Left renal pelvis (tissue), 4 donors: ENCODE results near the gene RYR3. TPM values are rescaled to one million over a fixed set of nuclear protein-coding genes. Genes with fewer than 3 reads are reported as not detected.

Source experiments
- DNase-seq, 4 donors: peaks; one replicate each; pipeline ENCODE4 v3.0.0-alpha.2; 2013; ENCODE audit warnings: low read depth in 4 of 4, low spot score in 3 of 4
- polyA plus RNA-seq, 4 donors: library from polyadenylated mRNA; unstranded; fragments of 120-200 nt; gene quantifications; one replicate each; pipeline ENCODE4 v1.2.1, GENCODE V29; 2013; ENCODE audit not compliant: insufficient read length in 4 of 4

RYR3 gene
- polyA plus RNA-seq, 4 donors, result 4.0 to 13.9 (median 5.2) TPM

DNA sequence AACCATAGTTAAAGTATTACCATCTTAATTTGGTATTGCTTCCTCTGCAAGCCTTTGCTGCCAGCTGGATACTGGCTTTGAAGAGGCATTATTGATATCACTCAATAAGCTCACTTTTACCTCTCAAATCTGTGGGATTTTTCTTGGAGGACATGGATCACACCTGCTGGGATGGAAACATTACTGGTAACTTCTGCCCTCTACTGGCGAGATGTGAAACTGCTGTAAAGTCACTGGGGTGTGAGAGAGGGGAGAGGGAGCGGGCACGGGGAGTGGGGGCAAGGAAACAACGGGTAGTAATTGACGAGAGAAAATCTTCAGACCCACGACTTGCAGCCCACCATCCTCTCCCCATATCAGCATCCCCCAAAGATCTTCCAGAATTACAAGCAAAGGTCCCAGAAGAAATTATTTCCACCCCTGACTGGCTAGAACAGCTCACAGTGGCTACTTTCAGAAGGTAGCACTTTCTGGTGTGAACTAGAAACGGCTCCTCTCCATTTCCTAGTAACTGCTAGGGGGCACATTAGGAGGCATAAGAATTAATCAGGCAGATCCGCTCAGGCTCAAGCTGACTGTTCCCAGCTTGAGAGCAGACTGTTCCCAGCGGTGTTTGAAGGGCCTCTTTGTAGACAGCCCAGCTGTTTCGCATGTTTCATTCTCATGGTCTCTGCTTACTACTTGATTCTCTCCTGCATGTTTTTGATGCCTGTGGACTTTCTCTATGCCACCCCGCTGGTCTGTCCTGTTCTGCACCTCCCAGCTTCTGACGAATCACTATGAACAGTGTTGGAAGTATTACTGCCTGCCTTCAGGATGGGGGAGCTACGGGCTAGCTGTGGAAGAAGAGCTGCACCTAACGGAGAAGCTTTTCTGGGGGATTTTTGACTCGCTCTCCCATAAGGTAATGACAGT is 427.2 kb downstream of the RYR3 start:
- DNase-seq, result peak in 2 of 4 donors; percentile 14 to 24

DNA sequence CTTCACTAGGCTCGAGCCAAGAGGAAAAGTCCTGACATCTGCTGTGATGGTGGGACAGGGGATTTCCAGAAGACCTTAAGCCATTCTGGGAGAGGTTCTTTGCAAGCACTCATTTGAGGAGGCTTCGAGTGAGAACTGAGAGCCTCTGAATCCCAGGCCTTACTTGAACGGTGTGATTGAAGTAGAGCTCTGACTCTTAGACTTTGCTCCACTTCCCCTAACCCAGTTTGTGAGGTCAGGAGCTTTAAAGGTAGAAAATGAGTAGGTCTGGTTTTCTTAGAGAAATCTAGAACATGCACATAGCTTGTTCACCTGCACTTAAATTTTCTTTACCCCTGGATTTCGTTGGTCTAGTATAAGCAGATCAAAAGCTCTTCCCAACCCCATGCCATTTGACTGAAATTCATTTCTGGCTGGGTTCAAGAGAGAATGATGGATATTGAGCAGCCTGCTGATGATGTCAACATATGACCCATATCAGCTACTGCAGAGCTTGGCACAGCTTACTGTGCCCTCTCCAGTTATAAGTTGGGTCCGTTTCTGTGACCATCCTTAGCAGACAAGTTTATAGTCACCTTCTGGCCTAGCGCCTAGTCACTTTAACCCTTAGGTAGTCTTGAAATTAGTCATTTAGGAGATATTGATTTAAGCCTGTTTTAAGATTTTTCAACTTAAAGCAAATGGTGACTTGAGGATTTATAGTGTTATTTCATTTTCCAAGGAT is 428.3 kb downstream of the RYR3 start:
- no peak for DNase-seq

DNA sequence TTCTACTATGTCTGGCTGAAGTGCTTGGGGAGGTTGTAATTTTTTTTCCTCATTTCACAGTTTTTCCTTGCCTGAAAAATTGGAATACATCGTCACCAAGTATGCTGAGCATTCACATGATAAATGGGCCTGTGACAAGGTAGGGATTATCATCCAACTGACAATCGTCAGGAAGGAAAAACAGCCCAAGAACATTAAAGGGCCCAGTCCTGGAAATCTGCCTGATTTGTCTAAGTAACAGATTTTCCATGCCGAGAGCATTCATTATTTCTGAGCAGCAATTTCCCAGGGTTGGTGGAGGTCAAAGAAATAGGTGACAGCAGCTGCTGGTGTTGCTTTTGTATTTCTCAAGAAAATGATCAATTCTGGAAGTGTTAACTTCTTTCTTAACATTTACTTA is 431.5 kb downstream of the RYR3 start:
- DNase-seq, result no peak

DNA sequence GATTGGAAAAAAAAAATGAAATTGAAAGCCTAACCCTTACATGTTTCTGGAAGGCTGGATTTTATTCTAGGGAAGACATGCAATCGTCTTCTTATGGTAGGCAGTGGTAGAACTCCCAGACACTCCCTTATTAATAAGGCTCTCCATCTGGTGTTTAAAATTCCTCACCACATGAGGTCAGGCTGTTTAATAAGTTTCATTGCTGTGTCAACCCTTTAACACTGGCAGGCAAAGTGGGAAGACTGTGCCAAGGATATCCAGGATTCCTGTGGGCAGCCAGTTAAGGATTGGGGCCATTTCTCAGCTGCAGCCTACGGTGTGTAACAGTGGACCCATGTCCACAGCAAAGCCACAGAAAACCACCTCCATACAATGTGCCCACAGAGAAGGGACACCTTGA is 432.0 kb downstream of the RYR3 start:
- no peak for DNase-seq

GRCh38 chr15:33746203-33746602 is 435.4 kb downstream of the RYR3 start:
- no peak for DNase-seq

DNA sequence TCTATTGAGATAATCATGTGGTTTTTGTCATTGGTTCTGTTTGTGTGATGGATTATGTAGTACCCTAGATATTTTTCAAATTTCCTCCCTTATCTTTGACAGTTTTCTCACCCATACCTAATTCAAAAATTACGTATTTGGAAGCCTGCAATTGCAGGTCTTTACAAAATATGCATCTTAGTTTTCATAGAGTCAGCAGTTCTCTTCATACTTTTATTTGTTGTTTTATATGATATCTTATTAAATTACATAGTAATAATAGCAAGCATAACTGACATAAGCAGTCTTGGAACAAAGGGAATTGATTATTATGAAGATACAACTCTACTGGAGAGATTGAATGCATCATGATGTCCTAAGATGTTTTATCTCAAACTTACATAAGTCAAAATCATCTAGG is 442.2 kb downstream of the RYR3 start:
- no peak for DNase-seq

GRCh38 chr15:33754242-33754641 is 443.5 kb downstream of the RYR3 start:
- DNase-seq, result no peak

DNA sequence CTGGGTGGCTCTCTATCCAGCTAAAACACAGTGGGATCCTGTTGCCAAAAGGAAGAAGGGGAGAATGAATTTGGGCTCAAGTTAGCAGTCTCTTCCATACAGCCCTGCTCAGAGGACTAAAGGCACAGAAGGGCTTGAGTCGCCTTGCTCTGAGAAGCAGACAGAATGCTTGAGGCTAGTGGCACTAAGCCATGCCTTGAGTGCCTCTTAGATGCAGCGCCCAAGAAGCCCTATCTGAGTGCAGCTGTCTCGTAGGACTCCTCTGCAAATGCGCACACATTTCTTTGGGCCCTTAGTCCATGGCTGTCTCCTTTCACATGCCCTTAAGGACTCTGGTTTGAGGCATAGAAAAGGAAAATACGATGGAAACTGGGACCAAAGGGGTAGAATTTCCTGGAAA is 446.2 kb downstream of the RYR3 start:
- DNase-seq, result no peak

DNA sequence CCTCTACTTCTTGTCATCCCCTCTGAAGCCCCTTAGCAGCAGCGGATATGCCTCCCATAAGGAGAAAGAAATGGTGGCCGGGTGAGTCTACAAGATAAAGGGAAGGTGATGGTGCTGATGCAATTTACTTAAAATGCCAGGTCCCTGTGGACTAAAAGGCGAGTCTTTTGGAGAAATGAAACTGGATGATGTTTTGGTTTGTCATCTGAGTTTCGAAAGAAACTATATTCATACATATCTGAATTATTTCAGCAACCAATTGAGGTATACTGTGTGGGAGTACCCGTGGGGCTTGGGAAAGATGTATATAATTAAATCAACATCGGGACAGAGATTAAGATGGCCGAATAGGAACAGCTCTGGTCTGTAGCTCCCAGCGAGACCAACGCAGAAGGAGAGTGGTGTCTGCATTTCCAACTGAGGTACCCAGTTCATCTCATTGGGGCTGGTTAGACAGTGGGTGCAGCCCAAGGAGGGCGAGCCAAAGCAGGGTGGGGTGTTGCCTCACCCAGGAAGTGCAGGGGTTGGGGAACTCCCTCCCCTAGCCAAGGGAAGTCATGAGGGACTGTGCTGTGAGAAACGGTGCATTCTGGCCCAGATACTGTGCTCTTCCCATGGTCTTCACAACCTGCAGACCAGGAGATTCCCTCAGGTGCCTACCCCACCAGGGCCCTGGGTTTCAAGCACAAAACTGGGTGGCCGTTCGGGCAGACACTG is 446.9 kb downstream of the RYR3 start:
- no peak for DNase-seq

- DNase-seq, result no peak
Observed at GRCh38 chr15:33766389-33766788, 455.6 kb downstream of the RYR3 start.

DNA sequence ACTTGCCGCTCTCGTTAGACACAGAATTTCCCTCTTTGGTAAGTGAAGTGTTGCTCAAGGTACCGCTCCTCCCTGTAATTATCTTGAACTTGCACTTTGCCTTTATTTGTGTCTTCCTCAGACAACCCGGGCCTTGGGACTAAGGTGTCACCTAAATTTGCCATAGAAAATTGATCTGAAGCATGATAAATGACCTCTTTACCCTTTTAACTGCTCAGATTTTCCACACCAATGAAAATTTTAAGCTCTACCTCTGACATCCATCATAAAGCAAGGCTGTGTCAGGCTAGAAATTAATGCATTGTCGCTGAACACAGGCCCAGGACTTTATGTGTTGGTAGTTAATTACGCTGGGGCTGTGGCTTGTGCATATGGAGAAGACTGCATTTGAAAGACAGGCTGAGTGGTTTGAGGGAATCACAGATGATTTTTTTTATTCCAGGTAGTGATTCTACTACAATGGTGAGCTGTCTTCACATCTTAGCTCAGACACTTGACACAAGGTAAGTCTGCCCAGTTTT is 458.0 kb downstream of the RYR3 start:
- no peak for DNase-seq

GRCh38 chr15:33773969-33774368 is 463.2 kb downstream of the RYR3 start:
- DNase-seq, result no peak

GRCh38 chr15:33778852-33779251 is 468.1 kb downstream of the RYR3 start:
- no peak for DNase-seq

DNA sequence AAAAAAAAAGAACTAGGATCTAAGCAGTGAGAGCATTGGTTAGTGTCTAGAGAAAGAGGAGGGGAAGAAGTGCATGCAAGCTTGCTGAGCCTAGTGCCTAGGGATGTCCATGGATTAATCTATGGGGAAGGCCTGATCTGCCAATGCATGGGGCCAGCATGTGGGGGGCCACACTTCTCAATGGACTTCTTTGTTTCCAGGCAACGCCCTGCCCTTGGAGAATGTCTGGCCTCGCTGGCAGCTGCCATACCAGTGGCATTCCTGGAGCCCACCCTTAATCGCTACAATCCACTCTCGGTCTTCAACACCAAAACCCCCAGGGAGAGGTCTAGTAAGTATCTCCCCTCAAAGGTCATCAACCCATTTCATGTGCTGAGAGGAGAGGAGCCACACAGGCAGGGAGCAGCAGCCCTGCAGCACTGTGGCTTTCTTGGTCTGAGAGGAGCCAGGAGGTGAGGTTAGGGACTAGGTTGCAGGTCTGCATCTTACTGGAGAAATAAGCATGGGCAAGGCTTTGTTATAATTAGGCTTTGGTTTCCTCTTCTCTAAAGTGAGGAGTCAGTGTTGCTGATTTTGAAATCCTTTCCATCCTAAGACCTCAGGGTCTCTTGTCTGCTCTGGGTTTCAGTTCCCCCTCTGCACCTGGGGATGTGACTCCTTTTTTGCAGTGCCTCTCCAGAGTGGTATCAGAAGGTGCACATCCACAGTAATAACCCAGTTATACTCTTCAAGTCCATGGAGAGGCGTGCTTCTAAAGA is 469.4 kb downstream of the RYR3 start:
- DNase-seq, result no peak

DNA sequence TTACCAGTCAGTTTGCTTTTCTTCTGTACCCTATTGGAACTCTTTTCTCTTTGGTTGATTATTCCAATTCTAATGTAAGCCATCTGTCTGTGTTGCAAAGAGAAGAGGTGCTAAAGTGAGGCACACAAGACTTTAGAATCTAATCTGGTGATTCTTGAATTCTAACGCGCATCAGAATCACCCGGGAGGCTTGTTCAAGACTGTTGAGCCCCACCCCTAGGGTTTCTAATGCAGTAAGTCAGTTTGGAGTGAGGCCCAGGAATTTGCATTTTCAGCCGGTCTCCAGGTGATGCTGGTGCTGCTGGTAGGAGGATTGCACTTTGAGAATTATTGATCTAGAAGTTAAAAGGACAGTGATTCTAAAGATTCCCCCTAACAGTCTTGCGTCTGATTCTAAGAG is 472.2 kb downstream of the RYR3 start:
- no peak for DNase-seq

GRCh38 chr15:33785366-33785765 is 474.6 kb downstream of the RYR3 start:
- no peak for DNase-seq

GRCh38 chr15:33788906-33789540 is 478.3 kb downstream of the RYR3 start:
- peak in 1 of 4 donors; percentile 0 for DNase-seq

- DNase-seq, result no peak
Observed at GRCh38 chr15:33794453-33794852, 483.7 kb downstream of the RYR3 start.

GRCh38 chr15:33795070-33795469 is 484.3 kb downstream of the RYR3 start:
- no peak for DNase-seq

DNA sequence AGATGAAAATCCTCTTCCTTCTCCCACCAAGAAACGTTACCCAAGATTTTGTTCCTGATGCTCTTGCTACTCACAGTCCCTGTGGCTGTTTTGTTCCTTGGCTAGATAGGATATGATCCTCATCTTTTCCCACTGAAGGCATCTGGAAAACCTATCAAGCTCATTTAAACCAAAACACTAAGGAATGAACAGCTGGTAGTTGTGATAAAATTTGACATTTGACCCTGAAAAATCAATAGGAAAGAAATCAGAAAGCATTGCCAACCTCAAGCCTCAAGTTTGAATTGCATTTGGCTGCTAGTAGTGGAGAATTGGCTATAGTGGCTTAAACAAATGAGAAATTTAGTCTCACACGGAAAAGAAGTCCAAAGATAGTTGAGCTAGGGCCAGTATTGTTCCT is 486.9 kb downstream of the RYR3 start:
- no peak for DNase-seq
